Fibroblast of lung (primary cell): ENCODE results near the gene SIGLEC6.

Experiments
- EZH2 ChIP-seq: IDR thresholded peaks from 2 replicates; pipeline ENCODE4 v1.5.1; 2012; ENCODE audit warnings: low read length, control low read depth, mild to moderate bottlenecking; ENCODE audit errors: missing control alignments
- TF ChIP-seq, protein P1 (sequence below), 2 donors: IDR thresholded peaks in 1 of 2; conservative IDR thresholded peaks in 1 of 2; 1 replicate in 1 of 2; 2 replicates in 1 of 2; pipeline ENCODE4 v1.5.1; 2011 to 2012; ENCODE audit warnings: low read length in 2 of 2, control low read depth in 1 of 2, inconsistent platforms in 1 of 2, low read depth in 1 of 2, mild to moderate bottlenecking in 1 of 2

GRCh38 chr19:51472607-51473006 lies 58.9 kb downstream of the SIGLEC6 start:
- no peak for TF ChIP-seq EZH2
- TF ChIP-seq, protein P1, sequence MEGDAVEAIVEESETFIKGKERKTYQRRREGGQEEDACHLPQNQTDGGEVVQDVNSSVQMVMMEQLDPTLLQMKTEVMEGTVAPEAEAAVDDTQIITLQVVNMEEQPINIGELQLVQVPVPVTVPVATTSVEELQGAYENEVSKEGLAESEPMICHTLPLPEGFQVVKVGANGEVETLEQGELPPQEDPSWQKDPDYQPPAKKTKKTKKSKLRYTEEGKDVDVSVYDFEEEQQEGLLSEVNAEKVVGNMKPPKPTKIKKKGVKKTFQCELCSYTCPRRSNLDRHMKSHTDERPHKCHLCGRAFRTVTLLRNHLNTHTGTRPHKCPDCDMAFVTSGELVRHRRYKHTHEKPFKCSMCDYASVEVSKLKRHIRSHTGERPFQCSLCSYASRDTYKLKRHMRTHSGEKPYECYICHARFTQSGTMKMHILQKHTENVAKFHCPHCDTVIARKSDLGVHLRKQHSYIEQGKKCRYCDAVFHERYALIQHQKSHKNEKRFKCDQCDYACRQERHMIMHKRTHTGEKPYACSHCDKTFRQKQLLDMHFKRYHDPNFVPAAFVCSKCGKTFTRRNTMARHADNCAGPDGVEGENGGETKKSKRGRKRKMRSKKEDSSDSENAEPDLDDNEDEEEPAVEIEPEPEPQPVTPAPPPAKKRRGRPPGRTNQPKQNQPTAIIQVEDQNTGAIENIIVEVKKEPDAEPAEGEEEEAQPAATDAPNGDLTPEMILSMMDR (conservative IDR thresholded peaks at IDR 0.05 in 1 of 2, IDR thresholded peaks at IDR 0.05 in 1 of 2; ENCODE audit: low read depth in 1 of 2, low read length in 2 of 2), result no peak
